HPDE6-E6E7 (cell line): ENCODE data around the gene LTBP3.
"Not testable (repeated sequence)": the region's sequence is repeated elsewhere in the genome, so short reads cannot be mapped to it uniquely, and the experiment has no call there.

ENCODE experiments used
- DNase-seq: peaks from one replicate; pipeline ENCODE4 v3.0.0; 2011; ENCODE audit warnings: missing footprints; ENCODE audit errors: extremely low spot score

Gene LTBP3

GRCh38 chr11:65571420-65571819 lies 13.3 kb upstream of the LTBP3 start:
- no peak for DNase-seq

GRCh38 chr11:65569973-65570918 lies 12.1 kb upstream of the LTBP3 start, which contains the start of gene ZNRD2:
ZNRD2 (plus strand) TSS chr11:65570477; CDS start chr11:65570492, 15 bp downstream.
- DNase-seq = peak; percentile 97

GRCh38 chr11:65569164-65569972 lies 11.2 kb upstream of the LTBP3 start:
- no peak for DNase-seq

GRCh38 chr11:65565624-65566453 lies 7.7 kb upstream of the LTBP3 start:
- no peak for DNase-seq

- not testable (repeated sequence) for DNase-seq
Measured at GRCh38 chr11:65564879-65565559, 6.9 kb upstream of the LTBP3 start.

GRCh38 chr11:65563601-65564000 lies 5.4 kb upstream of the LTBP3 start:
- DNase-seq = no peak

- DNase-seq = no peak
Measured at GRCh38 chr11:65562788-65563187, 4.6 kb upstream of the LTBP3 start.

- DNase-seq = no peak
Measured at GRCh38 chr11:65562020-65562419, 3.9 kb upstream of the LTBP3 start.

GRCh38 chr11:65560555-65561418 lies 2.6 kb upstream of the LTBP3 start:
- DNase-seq = no peak

GRCh38 chr11:65559951-65560537 lies 1.9 kb upstream of the LTBP3 start:
- no peak for DNase-seq

- no peak for DNase-seq
Measured at GRCh38 chr11:65559535-65559934, 1.4 kb upstream of the LTBP3 start.

- no peak for DNase-seq
Measured at GRCh38 chr11:65558930-65559509, 861 bp upstream of the LTBP3 start.

- DNase-seq = no peak
Measured at GRCh38 chr11:65557280-65558001, 718 bp downstream of the LTBP3 start.

GRCh38 chr11:65556470-65557279 lies 1.5 kb downstream of the LTBP3 start:
- no peak for DNase-seq

GRCh38 chr11:65555693-65556231 lies 2.4 kb downstream of the LTBP3 start:
- DNase-seq = no peak

GRCh38 chr11:65554842-65555430 lies 3.2 kb downstream of the LTBP3 start:
- DNase-seq = no peak
